Measurements from ENCODE around the gene PPIF.
"Not testable (repeated sequence)": the region's sequence is repeated elsewhere in the genome, so short reads cannot be mapped to it uniquely, and the experiment has no call there.

The PPIF gene

DNA sequence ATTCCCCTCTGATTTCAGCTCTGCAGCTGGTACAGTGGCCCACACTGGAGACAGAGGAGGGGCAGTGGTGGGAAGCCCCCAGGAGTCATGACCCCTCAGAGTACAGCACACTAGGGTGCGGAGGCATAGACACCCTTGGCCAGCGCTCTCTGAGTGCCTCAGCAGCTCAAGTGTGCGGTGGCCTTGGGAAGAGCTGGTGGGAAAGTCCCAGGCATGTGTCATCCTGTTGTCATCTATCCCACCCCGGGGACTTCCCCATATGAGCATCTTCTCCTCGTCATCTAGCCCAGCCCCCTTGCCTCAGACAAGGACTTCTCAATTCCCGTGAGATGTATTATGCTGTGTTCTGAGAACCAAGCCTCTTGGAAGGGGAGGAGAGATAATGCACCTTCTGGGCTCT lies 15.6 kb upstream of the PPIF start:
- DNase-seq (ENCODE audit: low read depth in 3 of 3): peak; percentile 73 to 84 (median 81)

DNA sequence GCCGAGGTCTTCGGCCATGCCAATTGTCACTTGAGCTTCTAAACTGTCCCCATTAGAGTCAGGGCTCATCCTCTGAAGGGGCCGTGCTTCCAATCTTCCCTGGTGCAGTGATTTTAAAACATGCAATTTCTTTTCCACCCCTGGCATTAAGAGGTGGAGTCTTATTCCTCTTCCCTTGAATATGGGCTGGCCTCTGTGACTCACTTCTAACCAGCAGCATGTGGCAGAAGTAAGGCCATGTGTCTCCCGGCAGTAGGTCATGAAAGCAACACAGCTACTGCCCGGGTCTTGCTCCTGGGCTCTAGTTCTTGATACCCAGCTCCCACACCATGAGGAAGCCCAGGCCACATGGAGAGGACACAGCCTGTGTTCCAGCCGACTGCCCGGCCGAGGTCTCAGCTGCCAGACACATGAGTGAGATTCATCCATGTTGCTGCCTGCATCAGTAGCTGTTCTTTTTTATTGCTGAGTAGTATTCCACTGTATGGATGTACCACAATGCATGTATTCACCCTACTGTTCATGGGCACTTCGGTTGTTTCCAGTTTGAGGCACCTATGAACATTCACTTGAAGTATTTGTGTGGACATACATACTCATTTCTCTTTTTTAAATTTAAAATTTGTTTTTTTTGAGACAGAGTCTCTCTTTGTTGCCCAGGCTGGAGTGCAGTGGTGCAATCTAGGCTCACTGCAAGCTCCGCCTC lies 14.5 kb upstream of the PPIF start:
- DNase-seq (ENCODE audit: low read depth in 3 of 3): not testable (repeated sequence)

DNA sequence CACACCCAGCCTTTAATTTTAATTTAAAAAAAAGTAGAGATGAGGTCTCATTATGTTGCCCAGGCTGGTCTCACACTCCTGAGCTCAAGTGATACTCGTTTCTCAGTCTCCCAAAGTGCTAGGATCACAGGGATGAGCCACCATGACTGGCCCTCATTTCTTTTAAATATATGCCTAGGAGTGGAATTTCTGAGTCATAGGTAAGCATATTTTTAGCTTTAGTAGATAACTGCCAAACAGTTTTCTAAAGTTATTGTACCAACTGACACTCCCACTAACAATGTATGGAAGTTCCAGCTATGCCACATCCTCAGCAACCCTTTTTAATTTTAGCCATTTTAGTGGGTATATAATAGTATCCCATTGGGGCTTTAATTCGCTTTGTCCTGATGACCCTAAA lies 13.8 kb upstream of the PPIF start:
- no peak for DNase-seq (ENCODE audit: low read depth in 3 of 3)

DNA sequence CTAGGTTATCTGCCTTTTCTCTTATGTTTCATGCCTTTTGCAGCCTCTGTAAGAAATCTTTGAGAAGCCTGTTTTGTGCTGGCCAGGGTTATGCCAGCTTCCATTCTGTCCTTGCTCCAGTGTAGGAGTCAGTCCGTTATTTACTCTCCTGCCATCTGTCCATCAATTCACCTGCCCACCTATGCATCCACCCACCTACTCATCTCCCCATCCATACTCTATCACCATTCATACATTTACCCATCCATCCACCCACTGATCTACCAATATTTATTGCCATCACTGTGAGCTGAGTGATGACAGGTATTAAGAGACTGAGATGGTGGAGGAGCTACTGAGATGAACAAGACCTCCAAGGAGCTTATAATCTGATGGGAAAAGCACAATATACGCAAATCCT lies 12.7 kb upstream of the PPIF start:
- DNase-seq (ENCODE audit: low read depth in 3 of 3): no peak

DNA sequence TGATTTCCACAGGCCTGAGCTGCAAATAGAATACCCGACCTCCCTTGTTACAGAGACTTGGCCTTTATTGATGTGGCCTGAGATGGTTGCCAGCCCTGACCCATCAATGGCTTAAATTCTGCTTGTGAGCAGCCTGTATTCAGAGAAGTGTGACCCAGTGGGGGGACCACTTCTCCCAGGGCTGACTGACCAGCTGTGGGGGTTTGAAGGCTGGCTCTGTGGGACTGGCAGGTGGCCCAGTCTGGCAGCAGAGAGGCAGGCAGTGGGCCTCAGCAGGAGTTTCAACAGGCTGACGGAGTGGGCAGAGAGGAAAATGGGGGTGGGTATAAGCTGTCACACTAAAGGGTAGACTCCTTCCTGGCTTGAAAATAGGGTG lies 12.2 kb upstream of the PPIF start:
- no peak for DNase-seq (ENCODE audit: low read depth in 3 of 3)

DNA sequence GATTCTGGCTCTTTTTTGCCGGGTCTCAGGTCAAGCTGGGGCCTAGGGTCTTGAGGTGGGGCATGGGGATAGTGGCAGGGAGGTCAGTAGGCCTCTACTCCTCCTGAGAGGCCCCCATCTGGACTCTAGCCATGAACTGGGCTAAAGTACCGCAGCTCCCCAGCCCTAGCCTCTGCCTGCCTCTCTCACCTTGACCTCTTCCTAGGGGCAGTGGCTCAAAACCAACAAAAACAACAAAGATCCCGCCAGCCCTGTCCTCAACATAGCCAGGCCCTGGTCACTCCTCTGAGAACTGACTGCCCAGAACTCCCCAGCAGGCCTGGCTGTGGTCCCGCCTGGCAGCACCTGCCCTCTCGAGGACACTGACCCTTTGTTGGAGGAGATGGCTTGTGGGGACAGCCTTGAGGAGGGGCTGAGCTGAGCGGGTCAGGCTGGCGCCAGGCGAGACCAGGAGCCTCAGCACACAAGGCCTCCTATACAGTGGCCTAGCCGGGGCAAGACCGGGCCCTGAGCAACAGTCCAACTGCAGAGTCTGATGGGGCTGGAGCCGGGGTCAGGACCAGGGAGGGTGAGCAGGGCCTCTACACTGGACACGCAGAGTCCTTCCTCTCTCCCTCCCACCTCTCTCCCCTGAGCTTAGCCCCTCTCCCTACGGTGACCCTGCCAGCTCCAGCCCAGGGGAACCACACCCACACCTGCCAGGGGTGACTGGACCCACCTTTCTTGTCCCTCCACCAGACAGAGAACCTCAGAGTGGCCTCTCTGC lies 11.6 kb upstream of the PPIF start:
- DNase-seq (ENCODE audit: low read depth in 3 of 3): no peak

DNA sequence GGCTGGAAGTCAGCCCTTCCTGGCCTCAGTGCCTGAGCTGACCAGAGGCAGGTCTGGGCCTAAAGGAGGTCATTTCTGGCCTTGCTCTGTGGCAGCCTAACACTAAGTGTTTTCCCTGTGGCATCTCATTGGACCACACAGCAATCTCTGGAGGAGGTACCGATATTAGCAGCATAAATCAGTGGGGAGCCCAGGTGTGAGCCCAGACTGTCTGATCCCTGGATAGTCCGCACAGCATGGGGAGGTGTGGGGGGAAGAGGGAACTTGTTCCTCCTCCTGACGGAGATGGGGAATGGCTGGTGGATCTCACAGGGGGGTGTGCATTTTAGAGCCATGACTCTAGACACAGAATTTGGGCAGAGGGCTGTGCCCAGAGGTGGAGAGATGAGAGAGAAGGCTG lies 11.0 kb upstream of the PPIF start:
- DNase-seq (ENCODE audit: low read depth in 3 of 3): no peak

DNA sequence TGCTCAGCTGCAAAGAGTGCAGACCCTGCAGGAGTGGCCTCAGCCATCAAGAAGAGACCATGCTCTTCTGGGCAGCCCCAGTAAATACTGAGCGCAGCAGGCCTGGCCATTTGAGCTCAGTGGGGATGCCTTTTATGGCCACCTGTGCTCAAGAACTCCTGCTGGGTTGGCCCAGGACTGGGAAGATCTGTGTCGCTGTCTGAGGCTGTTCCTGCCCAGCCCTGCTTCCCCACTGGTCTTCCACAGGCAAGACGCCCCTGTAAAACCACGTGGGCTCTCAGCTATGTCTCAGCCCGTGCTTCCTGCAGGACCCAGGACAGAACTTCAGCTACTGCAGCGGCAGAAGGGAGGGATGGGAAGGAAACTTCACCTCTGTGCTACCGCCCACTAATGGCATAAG lies 10.5 kb upstream of the PPIF start:
- DNase-seq (ENCODE audit: low read depth in 3 of 3): no peak

DNA sequence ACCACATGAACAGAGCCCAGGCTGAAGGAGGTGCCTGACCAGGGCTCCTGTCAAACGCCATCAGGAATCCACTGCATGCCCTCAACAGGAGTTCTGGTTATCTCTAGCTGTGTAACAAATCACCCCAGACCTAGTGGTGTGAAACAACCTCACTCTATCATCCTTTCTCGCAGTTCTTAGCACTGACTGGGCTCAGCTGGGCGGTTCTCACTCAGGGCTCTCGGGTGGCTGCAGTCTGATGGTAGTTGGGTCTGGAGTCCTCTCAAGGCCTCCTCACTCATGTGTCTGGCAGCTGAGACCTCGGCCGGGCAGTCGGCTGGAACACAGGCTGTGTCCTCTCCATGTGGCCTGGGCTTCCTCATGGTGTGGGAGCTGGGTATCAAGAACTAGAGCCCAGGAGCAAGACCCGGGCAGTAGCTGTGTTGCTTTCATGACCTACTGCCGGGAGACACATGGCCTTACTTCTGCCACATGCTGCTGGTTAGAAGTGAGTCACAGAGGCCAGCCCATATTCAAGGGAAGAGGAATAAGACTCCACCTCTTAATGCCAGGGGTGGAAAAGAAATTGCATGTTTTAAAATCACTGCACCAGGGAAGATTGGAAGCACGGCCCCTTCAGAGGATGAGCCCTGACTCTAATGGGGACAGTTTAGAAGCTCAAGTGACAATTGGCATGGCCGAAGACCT lies 9.3 kb upstream of the PPIF start:
- not testable (repeated sequence) for DNase-seq (ENCODE audit: low read depth in 3 of 3)

DNA sequence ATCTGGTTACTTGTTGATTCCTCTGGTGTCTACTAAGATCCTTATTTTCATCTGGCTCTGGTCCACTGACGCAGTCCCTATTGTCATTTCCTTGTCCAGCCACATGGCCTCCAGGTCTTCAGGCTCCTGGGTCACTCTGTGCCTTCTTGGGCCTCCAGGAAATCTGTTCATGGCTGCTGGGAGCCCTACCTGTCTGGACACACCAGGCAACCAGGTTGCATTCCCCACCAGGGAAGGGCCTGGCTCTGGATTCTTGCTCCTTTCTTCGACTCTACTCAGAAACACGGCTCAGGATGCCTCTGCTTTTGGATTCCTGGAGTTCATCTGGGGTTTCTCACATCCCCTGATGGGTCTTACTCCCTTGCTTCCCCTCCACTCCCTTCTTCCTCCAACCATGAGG lies 8.0 kb upstream of the PPIF start:
- DNase-seq (ENCODE audit: low read depth in 3 of 3): no peak

DNA sequence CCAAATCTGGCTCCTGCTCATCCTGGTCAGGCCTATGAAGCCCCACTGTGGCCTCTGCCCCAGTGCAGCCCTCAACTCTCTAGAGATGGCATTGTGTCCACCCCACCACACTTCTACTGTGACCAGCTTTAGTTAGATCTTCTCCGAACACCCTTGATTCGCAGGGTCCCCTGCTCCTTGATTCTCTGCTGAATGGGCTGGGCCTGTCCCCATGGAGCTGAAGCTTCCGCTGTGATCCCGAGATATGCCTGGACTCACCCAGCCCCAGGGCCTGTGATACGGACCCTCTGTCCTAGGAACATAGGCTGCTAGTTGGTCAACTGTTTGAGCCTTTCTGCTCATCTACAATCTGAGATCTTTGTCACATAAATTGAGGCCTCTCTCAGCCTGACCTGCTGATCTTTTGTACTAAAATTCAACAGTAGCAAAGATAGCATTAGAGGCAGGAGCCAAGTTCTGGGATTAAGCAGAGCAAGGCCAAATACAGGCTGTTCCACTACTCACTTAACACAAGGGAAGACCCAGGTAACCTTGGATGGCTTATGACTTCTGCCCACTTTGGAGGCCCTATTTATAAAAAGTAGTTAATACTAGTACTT lies 6.5 kb upstream of the PPIF start:
- no peak for DNase-seq (ENCODE audit: low read depth in 3 of 3)

DNA sequence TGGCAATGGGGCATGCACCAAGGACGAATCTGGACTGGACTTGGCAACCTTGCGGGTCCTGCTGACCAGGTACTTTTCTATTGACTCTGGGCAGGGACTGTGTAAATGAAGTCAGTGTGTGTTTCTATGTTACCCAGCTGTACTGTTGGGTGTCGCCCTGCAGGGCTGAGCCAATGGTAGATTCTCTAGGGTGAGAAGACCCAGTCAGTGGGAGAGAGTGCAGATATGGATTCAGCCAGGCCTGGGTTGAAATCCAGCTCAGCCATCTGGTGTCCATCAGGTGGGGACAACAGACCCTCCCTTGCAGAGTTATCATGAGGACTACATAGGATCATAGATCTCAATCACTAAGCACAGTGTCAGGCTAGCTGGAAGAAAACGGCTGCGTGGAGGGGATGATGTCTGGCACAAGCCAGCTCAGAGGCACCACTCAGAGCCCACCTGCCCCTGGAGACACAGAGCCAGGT lies 4.9 kb upstream of the PPIF start:
- DNase-seq (ENCODE audit: low read depth in 3 of 3): no peak

DNA sequence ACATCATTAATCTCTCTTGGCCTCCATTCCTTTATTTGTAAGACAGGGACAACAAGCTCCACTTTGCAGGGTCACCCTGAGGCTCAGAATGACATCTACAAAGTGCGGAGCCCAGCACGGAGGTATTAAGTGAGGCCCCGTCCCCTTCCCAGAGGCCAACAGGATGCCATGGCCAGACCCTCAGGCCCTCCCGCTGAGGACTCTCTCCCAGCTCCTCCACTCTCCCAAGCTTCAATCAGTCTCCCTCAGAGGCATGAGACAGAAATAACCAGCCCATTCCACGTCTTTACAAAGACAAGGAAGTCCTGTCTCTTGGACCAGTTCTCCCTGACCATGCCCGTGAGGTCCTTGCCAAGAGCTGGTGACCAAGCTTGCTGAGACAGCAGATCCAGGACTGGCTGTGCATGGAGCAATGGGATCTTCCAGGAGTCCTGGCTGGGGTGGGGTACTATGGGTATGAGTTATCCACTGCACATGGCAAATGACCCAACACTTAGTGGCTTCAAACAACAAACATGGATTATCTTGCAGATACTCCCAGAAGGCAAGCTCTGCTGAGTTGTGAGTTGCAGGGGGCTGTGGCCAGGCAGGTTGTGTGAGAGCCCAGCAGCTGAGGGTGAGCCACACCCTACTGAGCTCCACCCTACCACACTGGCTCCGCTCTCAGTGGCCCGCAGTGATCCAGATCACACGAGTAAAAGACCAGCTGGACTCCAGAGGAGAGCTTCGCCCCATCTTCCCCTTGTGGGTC lies 4.3 kb upstream of the PPIF start:
- DNase-seq (ENCODE audit: low read depth in 3 of 3): no peak

DNA sequence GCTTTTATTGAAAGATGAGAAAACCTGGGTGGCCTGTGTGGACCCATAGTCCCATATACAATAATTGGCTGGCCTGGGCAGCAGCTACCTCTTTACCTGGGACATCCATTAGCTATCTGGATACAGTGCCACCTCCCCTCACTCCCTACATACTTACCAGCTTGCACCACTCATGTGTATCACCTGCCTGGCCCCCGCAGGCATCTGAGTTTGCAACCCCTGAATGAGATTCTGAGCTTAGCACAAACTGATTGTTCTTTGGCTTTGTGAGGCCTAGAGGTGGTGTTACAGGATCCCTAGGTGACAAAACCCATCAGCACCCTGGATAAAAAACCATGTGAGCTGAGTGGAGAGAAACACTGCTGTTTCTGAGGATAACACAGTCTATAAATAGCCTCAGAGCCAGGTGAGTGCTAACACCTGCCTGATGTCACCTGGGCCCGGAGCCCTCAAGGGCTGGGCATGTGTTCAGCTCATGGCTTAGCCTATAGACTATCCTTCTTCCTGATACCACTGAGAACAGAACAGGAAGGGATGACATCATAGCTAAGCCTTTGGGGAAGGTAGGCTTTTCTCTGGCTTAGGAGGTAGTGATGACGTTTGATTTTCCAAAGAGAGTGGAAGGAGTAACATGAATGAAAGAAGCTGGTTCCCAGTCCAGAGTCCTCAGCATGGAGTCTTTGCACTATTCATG lies 2.6 kb upstream of the PPIF start:
- DNase-seq (ENCODE audit: low read depth in 3 of 3): no peak

DNA sequence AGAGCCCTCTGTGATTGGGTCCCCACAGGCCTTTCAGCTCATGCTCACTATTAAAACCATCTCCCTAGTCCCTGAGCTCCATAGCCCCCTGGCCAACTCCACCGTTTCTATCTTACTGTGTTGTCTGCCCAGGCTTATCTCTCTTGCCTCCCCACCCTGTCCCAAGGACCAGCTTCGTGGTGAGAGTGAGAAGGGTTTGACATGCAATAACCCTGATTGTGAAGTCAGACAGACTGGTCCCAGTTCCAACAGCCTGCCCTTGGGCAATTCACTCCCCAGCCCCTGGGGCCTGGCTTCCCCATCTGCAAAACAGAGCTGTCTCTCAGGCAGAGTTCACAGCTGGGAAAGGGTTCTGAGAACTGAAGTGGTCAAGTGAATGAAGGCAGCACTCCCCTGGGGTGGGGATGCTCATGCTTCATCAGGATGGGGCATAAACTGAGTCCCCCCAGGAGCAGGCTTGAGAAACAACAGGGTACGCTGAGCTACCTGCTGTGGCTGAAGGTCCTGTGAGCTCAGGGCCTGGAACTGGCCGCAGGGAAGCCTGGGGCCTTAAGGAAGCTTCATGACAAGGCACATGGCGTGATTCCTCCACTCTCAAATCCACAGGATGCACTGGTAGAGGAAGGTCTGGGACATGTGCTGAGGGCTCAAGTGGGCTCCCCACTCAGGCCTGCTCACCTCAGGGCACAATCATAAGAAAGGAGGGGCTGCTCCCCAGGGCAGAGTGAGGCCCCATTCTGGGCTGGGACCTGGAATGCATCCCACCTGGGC lies 1.8 kb upstream of the PPIF start:
- DNase-seq (ENCODE audit: low read depth in 3 of 3): no peak

DNA sequence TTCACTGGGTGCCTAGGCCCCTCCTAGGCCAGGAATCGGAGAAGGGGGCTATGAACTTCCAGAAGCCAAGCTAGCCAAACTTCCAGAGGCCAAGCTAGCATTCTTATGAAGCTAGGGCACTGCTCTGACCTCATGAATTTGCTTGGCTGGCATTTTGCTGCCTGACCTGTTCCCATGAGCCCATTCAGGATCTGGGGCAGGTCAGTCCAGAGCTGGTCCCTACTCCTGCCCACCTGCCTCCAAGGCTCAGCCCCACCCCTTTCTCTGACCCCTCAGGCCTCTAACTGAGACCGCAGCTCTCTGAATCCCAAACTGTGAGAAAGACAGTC lies 1.3 kb upstream of the PPIF start:
- DNase-seq (ENCODE audit: low read depth in 3 of 3): no peak

DNA sequence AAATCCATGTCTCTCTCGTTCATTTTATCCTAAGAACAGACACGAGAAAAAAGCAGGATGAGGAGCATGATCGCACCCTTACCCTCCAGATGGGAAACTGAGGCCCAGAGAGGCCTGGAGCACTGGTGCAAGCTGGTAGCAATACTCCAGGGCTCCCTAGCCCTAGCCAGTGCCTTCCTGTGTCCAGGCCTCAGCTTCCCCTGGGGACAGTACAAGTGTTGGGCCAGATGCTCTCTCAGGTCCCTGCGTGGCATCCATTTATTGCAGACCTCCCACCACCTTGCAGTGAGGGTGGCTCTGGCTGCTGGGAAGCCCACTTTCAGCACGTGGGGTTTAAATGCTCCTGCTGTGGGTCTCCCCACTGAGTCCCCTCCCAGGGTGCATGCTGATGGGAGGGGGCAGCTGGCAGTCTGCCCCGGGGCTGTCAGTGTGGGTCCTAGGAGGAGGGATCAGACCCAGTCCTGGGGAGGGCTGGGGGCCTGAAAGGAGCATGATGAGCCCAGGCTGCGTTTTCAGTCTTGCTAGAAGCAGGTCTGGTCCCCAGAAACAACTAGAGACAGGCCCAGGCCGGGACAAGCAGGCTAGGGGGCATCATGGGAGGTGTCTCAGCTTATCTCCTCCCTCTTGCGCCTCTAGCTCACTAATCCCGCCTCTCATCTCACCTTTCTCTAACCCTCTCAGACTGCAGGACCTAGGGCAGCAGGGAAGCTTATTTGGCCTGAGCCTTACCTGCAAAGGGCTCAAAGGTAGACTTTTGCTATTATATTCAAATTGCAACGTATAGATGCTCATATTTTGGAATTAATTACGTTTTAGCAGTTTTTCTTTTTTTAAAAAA lies 662 bp upstream of the PPIF start:
- DNase-seq (ENCODE audit: low read depth in 3 of 3): no peak

DNA sequence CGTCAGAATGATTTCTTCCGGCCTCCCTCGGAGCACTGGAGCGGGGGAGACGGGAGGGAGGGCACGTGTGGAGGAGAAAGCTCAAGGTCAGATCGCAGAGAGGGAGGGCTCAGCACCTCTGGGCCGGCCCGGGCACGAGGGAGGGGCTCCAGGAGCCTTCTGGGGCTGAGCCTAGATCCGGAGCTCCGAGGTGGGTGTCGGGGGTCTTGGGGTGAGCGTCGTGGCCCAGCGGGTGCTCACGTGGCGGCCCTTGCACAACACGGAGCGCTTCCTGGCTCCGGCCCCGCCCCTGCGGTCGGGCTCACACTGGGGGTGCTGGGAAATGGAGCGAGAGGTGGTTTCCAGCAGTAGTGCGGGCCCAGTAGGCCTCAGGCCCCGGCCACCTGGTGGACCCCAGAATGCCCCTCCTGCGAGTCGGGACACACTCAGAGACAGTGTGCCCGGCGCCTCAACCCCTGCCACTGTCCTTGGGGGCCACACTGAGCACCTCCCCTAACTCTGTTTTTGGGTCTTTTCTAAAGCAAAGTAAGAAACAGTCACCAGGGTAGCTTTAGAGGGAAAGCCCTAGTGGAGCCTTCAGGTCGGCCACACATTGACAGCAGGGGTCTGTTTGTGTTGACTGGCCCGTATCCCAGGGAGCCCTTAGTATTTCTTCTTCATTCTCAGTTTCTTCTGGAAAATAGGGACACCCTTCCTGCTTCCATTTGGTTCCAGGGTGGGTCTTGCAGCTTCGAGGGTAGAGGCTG lies 798 bp downstream of the PPIF start:
- peak; percentile 50 to 80 (median 55) for DNase-seq (ENCODE audit: low read depth in 3 of 3)

DNA sequence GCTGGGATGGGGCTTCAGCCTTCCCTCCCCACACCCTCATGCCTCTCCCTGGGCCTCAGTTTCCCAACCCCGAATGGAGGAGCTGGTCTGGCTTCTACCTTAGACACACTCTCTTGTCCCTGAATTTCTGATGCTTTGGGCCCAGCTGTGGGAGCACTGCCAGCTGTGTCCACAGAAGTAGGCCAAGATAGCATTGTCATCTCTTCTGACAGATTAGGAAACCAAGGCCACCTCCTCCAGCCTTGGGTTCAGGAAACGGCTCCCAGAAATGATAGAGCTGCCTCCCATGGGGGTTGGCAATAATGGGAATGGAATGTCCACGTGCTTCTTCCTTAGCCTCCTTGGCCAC lies 1.3 kb downstream of the PPIF start:
- no peak for DNase-seq (ENCODE audit: low read depth in 3 of 3)

All from stimulated activated CD4-positive, alpha-beta T cell treated with anti-CD3 and anti-CD28 coated beads, TNF-alpha, amount 100 ng/mL, for 24 hours (primary cell).